SK-N-SH (cell line): ENCODE measurements around the gene GZMA. TPM values are rescaled to one million over a fixed set of nuclear protein-coding genes. Genes with fewer than 3 reads are reported as not detected.

Experiments
- CTCF ChIA-PET: fragments of 300-600, 350-600 bp; formaldehyde crosslinking; extraction: SDS; loops from one replicate; lab custom pipeline; 2021; lab: Yijun Ruan, JAX
- POLR2A ChIA-PET: fragments of 350-600 bp; sonication (Branson Sonifier 250); formaldehyde crosslinking; extraction: SDS; loops from one replicate; lab custom pipeline; 2020; ENCODE audit warnings: antibody characterized with exemption, inconsistent platforms; lab: Yijun Ruan, JAX
- DNase-seq: peaks from one replicate; pipeline ENCODE4 v3.0.0; 2012
- H2AFZ ChIP-seq: fragments of 200-600 bp; sonication (generic); 2 replicates; pipeline ENCODE4 v1.8.1; 2016; ENCODE audit warnings: antibody characterized with exemption, mild to moderate bottlenecking, low read depth
- H3F3A ChIP-seq: fragments of 200-600 bp; sonication (generic); replicated peaks from 2 replicates; pipeline ENCODE3; 2016; ENCODE audit warnings: antibody characterized with exemption, mild to moderate bottlenecking; ENCODE audit not compliant: insufficient read depth
- H3K27ac ChIP-seq, 2 experiments: fragments of 200-500 bp in 1 of 2; fragments of 200-600 bp in 1 of 2; sonication (Bioruptor generic) in 1 of 2; sonication (generic), shearing (Covaris generic) in 1 of 2; 2 replicates each; pipeline versions ENCODE4 v1.5.1 to v1.6.1; 2014 to 2016; ENCODE audit warnings: low read depth in 2 of 2, inconsistent platforms in 1 of 2, low read length in 1 of 2, mild to moderate bottlenecking in 1 of 2, mixed read lengths in 1 of 2
- H3K27me3 ChIP-seq: fragments of 200-600 bp; sonication (generic), shearing (Covaris generic); 2 replicates; pipeline ENCODE4 v1.6.1; 2016; ENCODE audit warnings: mixed run types; ENCODE audit not compliant: insufficient read depth
- H3K36me3 ChIP-seq, 2 experiments: fragments of 200-500 bp in 1 of 2; fragments of 200-600 bp in 1 of 2; sonication (Bioruptor generic) in 1 of 2; sonication (generic) in 1 of 2; replicated peaks in 1 of 2; 2 replicates each; pipeline versions ENCODE3 to v1.5.1; 2014 to 2016; ENCODE audit warnings: low read length in 1 of 2, mild to moderate bottlenecking in 1 of 2; ENCODE audit not compliant: insufficient read depth in 2 of 2, control insufficient read depth in 1 of 2
- H3K4me1 ChIP-seq, 2 experiments: fragments of 200-500 bp in 1 of 2; fragments of 200-600 bp in 1 of 2; sonication (Bioruptor generic) in 1 of 2; sonication (generic), shearing (Covaris generic) in 1 of 2; 2 replicates each; pipeline versions ENCODE4 v1.5.1 to v1.6.1; 2014 to 2016; ENCODE audit warnings: low read depth in 1 of 2, low read length in 1 of 2, mixed run types in 1 of 2; ENCODE audit not compliant: insufficient read depth in 2 of 2, control insufficient read depth in 1 of 2
- H3K4me2 ChIP-seq: fragments of 200-600 bp; sonication (generic), shearing (Covaris generic); 2 replicates; pipeline ENCODE4 v1.6.1; 2017; ENCODE audit warnings: mixed run types
- H3K4me3 ChIP-seq, 2 experiments: fragments of 200-500 bp in 1 of 2; fragments of 200-600 bp in 1 of 2; sonication (Bioruptor generic) in 1 of 2; sonication (generic), shearing (Covaris generic) in 1 of 2; 2 replicates each; pipeline versions ENCODE4 v1.5.1 to v1.8.1; 2014 to 2016; ENCODE audit warnings: low read depth in 2 of 2, inconsistent platforms in 1 of 2, low read length in 1 of 2, mild to moderate bottlenecking in 1 of 2, mixed read lengths in 1 of 2, moderate library complexity in 1 of 2
- H3K79me2 ChIP-seq: fragments of 200-600 bp; sonication (generic); 2 replicates; pipeline ENCODE4 v1.8.1; 2017; ENCODE audit warnings: mild to moderate bottlenecking; ENCODE audit not compliant: insufficient read depth
- H3K9ac ChIP-seq: fragments of 200-600 bp; sonication (generic); 2 replicates; pipeline ENCODE4 v1.6.1; 2017; ENCODE audit warnings: mixed run types
- H3K9me2 ChIP-seq: fragments of 200-600 bp; sonication (generic); 2 replicates; pipeline ENCODE4 v1.6.1; 2017; ENCODE audit warnings: mixed run types
- H3K9me3 ChIP-seq: fragments of 200-600 bp; sonication (generic); 2 replicates; pipeline ENCODE4 v1.6.1; 2017; ENCODE audit warnings: mixed run types, mild to moderate bottlenecking, moderate library complexity
- H4K20me1 ChIP-seq: fragments of 200-600 bp; sonication (generic); 2 replicates; pipeline ENCODE4 v1.6.1; 2017; ENCODE audit warnings: mild to moderate bottlenecking, mixed run types; ENCODE audit not compliant: insufficient read depth
- FOXJ3 ChIP-seq: sonication (generic); formaldehyde crosslinking; IDR thresholded peaks from 2 replicates; pipeline ENCODE4 v1.5.1; 2020; ENCODE audit warnings: mild to moderate bottlenecking, missing genetic modification reagents
- FOXM1 ChIP-seq: IDR thresholded peaks from 2 replicates; pipeline ENCODE4 v1.4.0; 2012; ENCODE audit warnings: low read depth, mild to moderate bottlenecking
- GABPA ChIP-seq: IDR thresholded peaks from 2 replicates; pipeline ENCODE4 v1.4.0; 2012; ENCODE audit warnings: low read depth, mild to moderate bottlenecking
- MEF2A ChIP-seq: IDR thresholded peaks from 2 replicates; pipeline ENCODE4 v1.4.0; 2012; ENCODE audit warnings: low read depth, borderline replicate concordance
- NRF1 ChIP-seq: IDR thresholded peaks from 2 replicates; pipeline ENCODE4 v1.6.1; 2012; ENCODE audit warnings: low read depth, mild to moderate bottlenecking, low read length
- POLR2AphosphoS5 ChIP-seq: IDR thresholded peaks from 2 replicates; pipeline ENCODE4 v1.6.1; 2012; ENCODE audit warnings: low read depth, low read length
- RXRA ChIP-seq: IDR thresholded peaks from 2 replicates; pipeline ENCODE4 v1.4.0; 2012; ENCODE audit warnings: low read depth, mild to moderate bottlenecking, borderline replicate concordance
- SIN3A ChIP-seq: IDR thresholded peaks from 2 replicates; pipeline ENCODE4 v1.6.1; 2012; ENCODE audit warnings: low read depth, mild to moderate bottlenecking, low read length, moderate library complexity, borderline replicate concordance
- SMC3 ChIP-seq: IDR thresholded peaks from 2 replicates; pipeline ENCODE4 v1.6.1; 2012; ENCODE audit warnings: low read depth, low read length, improper control_type of control experiment
- TAF1 ChIP-seq: IDR thresholded peaks from 2 replicates; pipeline ENCODE4 v1.6.1; 2012; ENCODE audit warnings: low read depth, mild to moderate bottlenecking, low read length, moderate library complexity, borderline replicate concordance
- TCF12 ChIP-seq: IDR thresholded peaks from 2 replicates; pipeline ENCODE4 v1.4.0; 2012
- TEAD4 ChIP-seq: IDR thresholded peaks from 2 replicates; pipeline ENCODE4 v1.4.0; 2012; ENCODE audit warnings: mild to moderate bottlenecking, borderline replicate concordance; ENCODE audit not compliant: insufficient read depth
- WGBS: methylation state at CpG from one replicate; pipeline ENCODE4 v1.1.6; 2017; ENCODE audit warnings: low lambda C conversion rate; 5-methylcytosine and 5-hydroxymethylcytosine counted together
- polyA plus RNA-seq, 3 experiments: library from polyadenylated mRNA; depleted of rRNA; stranded (reverse); fragments of >200 nt; gene quantifications; 2 replicates each; pipeline ENCODE4 v1.2.3, GENCODE V29; 2012
- TF ChIP-seq, protein P1 (sequence below): IDR thresholded peaks from 2 replicates; pipeline ENCODE4 v1.4.0; 2012; ENCODE audit warnings: low read depth
- TF ChIP-seq, protein P2 (sequence below): IDR thresholded peaks from 2 replicates; pipeline ENCODE4 v1.4.0; 2012; ENCODE audit warnings: low read depth, borderline replicate concordance
- TF ChIP-seq, protein P3 (sequence below): IDR thresholded peaks from 2 replicates; pipeline ENCODE4 v1.4.0; 2012; ENCODE audit warnings: low read depth, borderline replicate concordance
- TF ChIP-seq, protein P4 (sequence below): IDR thresholded peaks from 2 replicates; pipeline ENCODE4; 2012
- TF ChIP-seq, protein P5 (sequence below): fragments of 150-350 bp; IDR thresholded peaks from 2 replicates; pipeline ENCODE4 v1.6.1; 2016; ENCODE audit warnings: mild to moderate bottlenecking, low read depth, low read length

The GZMA gene
- polyA plus RNA-seq, 1 of the 3 experiments (the other 2 are of a cell fraction), result 0.07 TPM

DNA sequence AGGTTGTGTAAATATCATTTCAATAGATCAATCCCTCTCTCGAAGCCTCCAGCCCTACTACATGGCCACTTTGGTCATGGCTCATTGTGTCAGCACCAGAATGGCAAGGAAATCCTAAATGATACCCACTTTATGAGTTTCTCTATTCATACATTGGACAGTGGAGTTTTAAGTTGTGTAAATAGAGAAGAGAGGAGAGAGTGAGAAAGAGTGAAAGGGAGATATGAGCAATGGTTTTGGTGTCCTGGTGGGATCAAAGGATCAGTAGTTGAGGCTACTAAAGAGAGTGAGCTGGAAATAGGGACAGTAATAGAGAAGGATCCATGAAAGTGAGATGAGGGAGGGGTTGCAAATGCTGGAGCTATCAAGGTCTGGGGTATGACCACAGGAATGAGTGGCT, 31.5 kb upstream of the GZMA start:
- no peaks in the 10 kb centered on the region for H3K79me2 ChIP-seq
- H3K9ac ChIP-seq, result no peak overlapping the region
- H3F3A ChIP-seq, result no peaks in the 10 kb centered on the region
- 0% methylated on average over 1 of the region's 1 CpG for WGBS
- no peaks in the 10 kb centered on the region for H3K4me1 ChIP-seq
- no peaks in the 10 kb centered on the region for H3K9me3 ChIP-seq
- no peak overlapping the region for H3K4me3 ChIP-seq
- peaks cover 9% of the 10 kb centered on the region; the same call in 1 of the 2 replicates for H3K27me3 ChIP-seq
- no peaks in the 10 kb centered on the region for H4K20me1 ChIP-seq
- no peaks in the 10 kb centered on the region for H3K36me3 ChIP-seq
- ChIA-PET CTCF (no interaction called here), POLR2A (no interaction called here)
- TF ChIP-seq MEF2A (no peak), TCF12 (no peak), POLR2AphosphoS5 (no peak)
- TF ChIP-seq, protein P1, sequence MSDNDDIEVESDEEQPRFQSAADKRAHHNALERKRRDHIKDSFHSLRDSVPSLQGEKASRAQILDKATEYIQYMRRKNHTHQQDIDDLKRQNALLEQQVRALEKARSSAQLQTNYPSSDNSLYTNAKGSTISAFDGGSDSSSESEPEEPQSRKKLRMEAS, result no peak
- TF ChIP-seq, protein P2, sequence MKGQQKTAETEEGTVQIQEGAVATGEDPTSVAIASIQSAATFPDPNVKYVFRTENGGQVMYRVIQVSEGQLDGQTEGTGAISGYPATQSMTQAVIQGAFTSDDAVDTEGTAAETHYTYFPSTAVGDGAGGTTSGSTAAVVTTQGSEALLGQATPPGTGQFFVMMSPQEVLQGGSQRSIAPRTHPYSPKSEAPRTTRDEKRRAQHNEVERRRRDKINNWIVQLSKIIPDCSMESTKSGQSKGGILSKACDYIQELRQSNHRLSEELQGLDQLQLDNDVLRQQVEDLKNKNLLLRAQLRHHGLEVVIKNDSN, result no peak
- DNase-seq, result no peak
- H3K9me2 ChIP-seq, result no peaks in the 10 kb centered on the region
- no peak overlapping the region for H3K4me2 ChIP-seq
- no peak overlapping the region for H3K27ac ChIP-seq
- no peak overlapping the region for H2AFZ ChIP-seq

DNA sequence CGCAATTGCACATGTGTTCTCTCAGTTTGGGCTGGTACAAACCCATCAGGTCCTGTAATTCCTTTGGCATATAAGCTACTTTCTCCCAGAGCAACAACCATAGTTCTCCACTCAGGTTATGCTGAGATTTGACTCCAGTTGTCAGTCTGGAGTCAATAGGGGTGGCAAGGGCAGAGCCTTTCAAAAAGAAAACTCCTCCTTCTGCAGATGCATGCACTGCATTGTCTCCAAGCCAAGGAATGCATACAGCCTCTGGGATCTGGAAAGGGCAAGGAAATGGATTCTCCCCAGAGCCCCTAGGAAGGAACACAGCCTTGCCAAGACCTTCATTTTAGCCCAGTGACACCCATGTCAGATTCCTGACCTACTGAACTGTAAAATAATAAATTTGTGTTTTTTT, 31.0 kb upstream of the GZMA start:
- H3K4me1 ChIP-seq, result no peaks in the 10 kb centered on the region
- no peaks in the 10 kb centered on the region for H3K79me2 ChIP-seq
- no peaks in the 10 kb centered on the region for H3K9me2 ChIP-seq
- 11% methylated on average over 1 of the region's 1 CpG for WGBS
- POLR2A ChIA-PET, result no interaction called here
- 0 out of 2 replicates have a peak overlapping the region, but pooled peaks have one; percentile 29 for H2AFZ ChIP-seq
- CTCF ChIA-PET, result interaction anchor here (2.0 kb wide), 1 partner anchor 75 kb away, joined by 4 read pairs; no protein-coding TSS in a partner anchor
- no peak overlapping the region for H3K4me2 ChIP-seq
- peaks cover 9% of the 10 kb centered on the region; the same call in 1 of the 2 replicates for H3K27me3 ChIP-seq
- H3K9ac ChIP-seq, result no peak overlapping the region
- no peak overlapping the region for H3K4me3 ChIP-seq
- no peaks in the 10 kb centered on the region for H3K36me3 ChIP-seq
- DNase-seq, result no peak
- H3K27ac ChIP-seq, result no peak overlapping the region
- H3K9me3 ChIP-seq, result no peaks in the 10 kb centered on the region
- no peaks in the 10 kb centered on the region for H4K20me1 ChIP-seq
- H3F3A ChIP-seq, result no peaks in the 10 kb centered on the region
- TF ChIP-seq SIN3A (no peak), FOXJ3 (CRISPR knock-in tag) (no peak), NRF1 (no peak), RXRA (no peak), TEAD4 (no peak), SMC3 (no peak)
- TF ChIP-seq, protein P1, result no peak

DNA sequence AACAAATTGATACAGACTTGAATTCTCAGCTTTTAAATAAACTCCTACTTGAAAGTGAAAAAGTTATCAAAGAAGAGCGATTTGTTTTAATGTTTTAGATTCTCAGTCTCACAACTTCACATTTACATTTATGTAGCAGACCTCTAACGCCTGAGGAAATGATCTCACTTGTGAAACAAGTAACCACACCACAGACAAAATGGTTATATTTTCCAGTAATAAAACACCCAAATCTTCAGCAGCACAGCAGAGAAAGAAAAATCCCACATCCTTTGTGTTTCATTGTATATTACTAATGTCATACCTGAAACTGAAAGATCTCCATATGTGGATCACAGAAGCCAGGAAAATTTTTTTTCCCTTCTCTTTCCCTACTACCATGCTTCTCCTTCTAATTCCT, 29.8 kb upstream of the GZMA start:
- Histone ChIP-seq H3F3A (no peaks in the 10 kb centered on the region), H3K27ac (no peak overlapping the region), H3K9ac (no peak overlapping the region), H2AFZ (0 out of 2 replicates have a peak overlapping the region, but pooled peaks have one; percentile 36), H3K4me1 (no peaks in the 10 kb centered on the region), H3K79me2 (no peaks in the 10 kb centered on the region), H4K20me1 (no peaks in the 10 kb centered on the region), H3K4me2 (no peak overlapping the region), H3K9me2 (no peaks in the 10 kb centered on the region), H3K27me3 (peaks cover 9% of the 10 kb centered on the region; the same call in 1 of the 2 replicates), H3K36me3 (no peaks in the 10 kb centered on the region), H3K4me3 (no peak overlapping the region), H3K9me3 (no peaks in the 10 kb centered on the region)
- no peak for DNase-seq
- CTCF ChIA-PET, result interaction anchor here (2.0 kb wide), 1 partner anchor 74 kb away, joined by 4 read pairs; no protein-coding TSS in a partner anchor
- WGBS, result 0% methylated on average over 2 of the region's 2 CpGs
- POLR2A ChIA-PET, result no interaction called here
- TF ChIP-seq, protein P3, sequence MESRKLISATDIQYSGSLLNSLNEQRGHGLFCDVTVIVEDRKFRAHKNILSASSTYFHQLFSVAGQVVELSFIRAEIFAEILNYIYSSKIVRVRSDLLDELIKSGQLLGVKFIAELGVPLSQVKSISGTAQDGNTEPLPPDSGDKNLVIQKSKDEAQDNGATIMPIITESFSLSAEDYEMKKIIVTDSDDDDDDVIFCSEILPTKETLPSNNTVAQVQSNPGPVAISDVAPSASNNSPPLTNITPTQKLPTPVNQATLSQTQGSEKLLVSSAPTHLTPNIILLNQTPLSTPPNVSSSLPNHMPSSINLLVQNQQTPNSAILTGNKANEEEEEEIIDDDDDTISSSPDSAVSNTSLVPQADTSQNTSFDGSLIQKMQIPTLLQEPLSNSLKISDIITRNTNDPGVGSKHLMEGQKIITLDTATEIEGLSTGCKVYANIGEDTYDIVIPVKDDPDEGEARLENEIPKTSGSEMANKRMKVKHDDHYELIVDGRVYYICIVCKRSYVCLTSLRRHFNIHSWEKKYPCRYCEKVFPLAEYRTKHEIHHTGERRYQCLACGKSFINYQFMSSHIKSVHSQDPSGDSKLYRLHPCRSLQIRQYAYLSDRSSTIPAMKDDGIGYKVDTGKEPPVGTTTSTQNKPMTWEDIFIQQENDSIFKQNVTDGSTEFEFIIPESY, result no peak
- TF ChIP-seq, protein P4, sequence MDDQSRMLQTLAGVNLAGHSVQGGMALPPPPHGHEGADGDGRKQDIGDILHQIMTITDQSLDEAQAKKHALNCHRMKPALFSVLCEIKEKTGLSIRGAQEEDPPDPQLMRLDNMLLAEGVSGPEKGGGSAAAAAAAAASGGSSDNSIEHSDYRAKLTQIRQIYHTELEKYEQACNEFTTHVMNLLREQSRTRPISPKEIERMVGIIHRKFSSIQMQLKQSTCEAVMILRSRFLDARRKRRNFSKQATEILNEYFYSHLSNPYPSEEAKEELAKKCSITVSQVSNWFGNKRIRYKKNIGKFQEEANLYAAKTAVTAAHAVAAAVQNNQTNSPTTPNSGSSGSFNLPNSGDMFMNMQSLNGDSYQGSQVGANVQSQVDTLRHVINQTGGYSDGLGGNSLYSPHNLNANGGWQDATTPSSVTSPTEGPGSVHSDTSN, result no peak
- TF ChIP-seq TAF1, result no peak
- TF ChIP-seq, protein P5, sequence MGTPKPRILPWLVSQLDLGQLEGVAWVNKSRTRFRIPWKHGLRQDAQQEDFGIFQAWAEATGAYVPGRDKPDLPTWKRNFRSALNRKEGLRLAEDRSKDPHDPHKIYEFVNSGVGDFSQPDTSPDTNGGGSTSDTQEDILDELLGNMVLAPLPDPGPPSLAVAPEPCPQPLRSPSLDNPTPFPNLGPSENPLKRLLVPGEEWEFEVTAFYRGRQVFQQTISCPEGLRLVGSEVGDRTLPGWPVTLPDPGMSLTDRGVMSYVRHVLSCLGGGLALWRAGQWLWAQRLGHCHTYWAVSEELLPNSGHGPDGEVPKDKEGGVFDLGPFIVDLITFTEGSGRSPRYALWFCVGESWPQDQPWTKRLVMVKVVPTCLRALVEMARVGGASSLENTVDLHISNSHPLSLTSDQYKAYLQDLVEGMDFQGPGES, result no peak
- TF ChIP-seq FOXM1, result no peak
- TF ChIP-seq GABPA, result no peak
- TF ChIP-seq SMC3, result no peak
